ENCODE results near the gene NAA20.

GRCh38 chr20:20034486-20034885, 17.3 kb downstream of the NAA20 start:
- no peak for TF ChIP-seq CTCF (conservative IDR thresholded peaks at IDR 0.05; ENCODE audit: low read depth, low read length)
- TF ChIP-seq EZH2 (IDR thresholded peaks at IDR 0.05; ENCODE audit: borderline replicate concordance, low read depth, low read length, poor library complexity, severe bottlenecking) = no peak
